Panc1 (cell line): ENCODE measurements around the gene CACNA1C. TPM values are rescaled to one million over a fixed set of nuclear protein-coding genes. Genes with fewer than 3 reads are reported as not detected.

ENCODE experiments used
- ATAC-seq: fragments of 200-7000 bp; cut with Tn5 transposase; 2 replicates; pipeline ENCODE4 v1.9.1; 2020; ENCODE audit warnings: mild to moderate bottlenecking, moderate library complexity
- BruUV-seq: library from RNA; stranded (reverse); fragments of 400-500 nt; replicated peaks from 2 replicates; lab custom pipeline; 2021; lab: Mats Ljungman, UMichigan
- CTCF ChIA-PET: fragments of 300-600 bp; sonication (Branson Sonifier 250); formaldehyde crosslinking; loops from one replicate; lab custom pipeline; 2022; ENCODE audit warnings: antibody characterized with exemption; lab: Charles Lee
- POLR2A ChIA-PET: fragments of 300-600 bp; sonication (Branson Sonifier 250); formaldehyde crosslinking; loops from one replicate; lab custom pipeline; 2022; ENCODE audit warnings: antibody characterized with exemption; lab: Charles Lee
- DNase-seq: peaks from one replicate; pipeline ENCODE4 v3.0.0-alpha.2; 2010; ENCODE audit warnings: low read depth, low spot score
- H3K27ac ChIP-seq: 2 replicates; pipeline ENCODE4 v1.5.1; 2011; ENCODE audit warnings: mild to moderate bottlenecking, low read length, inconsistent platforms
- H3K27me3 ChIP-seq: fragments of 200-500 bp; sonication (Bioruptor generic); 2 replicates; pipeline ENCODE4 v1.6.0; 2014; ENCODE audit warnings: low read length, inconsistent platforms; ENCODE audit not compliant: control insufficient read depth, insufficient read depth
- H3K36me3 ChIP-seq: fragments of 200-500 bp; sonication (Bioruptor generic); 2 replicates; pipeline ENCODE4 v1.5.1; 2014; ENCODE audit warnings: inconsistent platforms, mild to moderate bottlenecking, low read length, moderate library complexity; ENCODE audit not compliant: control insufficient read depth, insufficient read depth
- H3K4me1 ChIP-seq: 2 replicates; pipeline ENCODE4 v1.5.1; 2011; ENCODE audit warnings: inconsistent platforms, mild to moderate bottlenecking, low read length, moderate library complexity; ENCODE audit not compliant: control insufficient read depth, insufficient read depth
- H3K4me3 ChIP-seq, 2 experiments: 2 replicates each; pipeline ENCODE4 v1.5.1; 2011 to 2012; ENCODE audit warnings: low read depth in 2 of 2, low read length in 2 of 2, mild to moderate bottlenecking in 2 of 2, inconsistent platforms in 1 of 2, moderate library complexity in 1 of 2
- H3K9me3 ChIP-seq: fragments of 200-500 bp; sonication (Bioruptor generic); 2 replicates; pipeline ENCODE4 v1.5.1; 2014; ENCODE audit warnings: low read depth, mild to moderate bottlenecking, inconsistent platforms, low read length, moderate library complexity; ENCODE audit not compliant: control insufficient read depth, insufficient read depth
- CTCF ChIP-seq: fragments of 450-650 bp; IDR thresholded peaks from 2 replicates; pipeline ENCODE4 v1.5.1; 2017; ENCODE audit warnings: mild to moderate bottlenecking
- POLR2AphosphoS5 ChIP-seq: IDR thresholded peaks from 2 replicates; pipeline ENCODE4 v1.6.1; 2012; ENCODE audit warnings: mild to moderate bottlenecking, low read depth, low read length, moderate library complexity
- REST ChIP-seq, 2 experiments: IDR thresholded peaks; 2 replicates each; pipeline ENCODE4 v1.6.1; 2011 to 2012; ENCODE audit warnings: low read depth in 2 of 2, control low read depth in 1 of 2, low read length in 1 of 2, mild to moderate bottlenecking in 1 of 2, moderate library complexity in 1 of 2; ENCODE audit not compliant: insufficient read depth in 1 of 2
- SIN3A ChIP-seq: IDR thresholded peaks from 2 replicates; pipeline ENCODE4 v1.6.1; 2012; ENCODE audit warnings: low read depth, mild to moderate bottlenecking, low read length, moderate library complexity, borderline replicate concordance; ENCODE audit not compliant: insufficient read depth
- TCF7L2 ChIP-seq: IDR thresholded peaks from 2 replicates; pipeline ENCODE4 v1.6.1; 2011; ENCODE audit warnings: mild to moderate bottlenecking, low read depth, low read length, inconsistent platforms
- in situ Hi-C: cut with HindIII; loops from 2 replicates; pipeline ENCODE4 v1.10.0; 2016; ENCODE audit warnings: low sequenced_read_pairs, low pct_unique_long_range_greater_than_20kb
- intact Hi-C: fragments of 100-400 bp; cut with micrococcal nuclease; formaldehyde crosslinking; loops from one replicate; pipeline ENCODE4 v1.10.0; 2022; ENCODE audit not compliant: unreplicated experiment
- total RNA-seq: library from RNA; stranded (reverse); gene quantifications from one replicate; pipeline ENCODE4 v1.2.1, GENCODE V29; 2021; ENCODE audit not compliant: unreplicated experiment

CACNA1C gene
- total RNA-seq, 1 experiment from 2014 or later = 0.03 TPM

GRCh38 chr12:2180737-2181082, 127.9 kb downstream of the CACNA1C start:
- DNase-seq = no peak
- H3K4me1 ChIP-seq = no peaks in the 10 kb centered on the region
- ChIA-PET POLR2A (no interaction called here), CTCF (no interaction called here)
- intact Hi-C loops (no loop called here), in situ Hi-C loops (no loop called here)
- ATAC-seq = no peak
- H3K27me3 ChIP-seq = peaks cover 4% of the 10 kb centered on the region; the same call in 1 of the 2 replicates
- no TSS peak for BruUV-seq
- H3K9me3 ChIP-seq = no peaks in the 10 kb centered on the region
- H3K4me3 ChIP-seq = no peak overlapping the region
- H3K36me3 ChIP-seq = no peaks in the 10 kb centered on the region
- no peak overlapping the region for H3K27ac ChIP-seq
- no peak for TF ChIP-seq REST (IDR thresholded peaks at IDR 0.05; ENCODE audit: insufficient read depth in 1 of 2, low read depth in 2 of 2, low read length in 1 of 2)
- no peak for TF ChIP-seq TCF7L2
- no peak for TF ChIP-seq CTCF
- no peak for TF ChIP-seq POLR2AphosphoS5
- no peak for TF ChIP-seq SIN3A

- no peak for ATAC-seq
- no peak overlapping the region for H3K4me3 ChIP-seq
- H3K27me3 ChIP-seq = peaks cover 2% of the 10 kb centered on the region; the same call in 1 of the 2 replicates
- CTCF ChIA-PET = no interaction called here
- H3K9me3 ChIP-seq = no peaks in the 10 kb centered on the region
- no peaks in the 10 kb centered on the region for H3K4me1 ChIP-seq
- no peak for DNase-seq
- H3K27ac ChIP-seq = no peak overlapping the region
- H3K36me3 ChIP-seq = no peaks in the 10 kb centered on the region
- POLR2A ChIA-PET = no interaction called here
- intact Hi-C loops = no loop called here
- TF ChIP-seq POLR2AphosphoS5 (no peak), SIN3A (no peak), CTCF (no peak), TCF7L2 (no peak), REST (IDR thresholded peaks at IDR 0.05; ENCODE audit: insufficient read depth in 1 of 2, low read depth in 2 of 2, low read length in 1 of 2) (no peak)
- BruUV-seq = no TSS peak
- in situ Hi-C loops = no loop called here
Measured at GRCh38 chr12:2183556-2184541, 131.1 kb downstream of the CACNA1C start.
